B cell (primary cell): ENCODE results near the gene HIPK2. TPM values are rescaled to one million over a fixed set of nuclear protein-coding genes. Genes with fewer than 3 reads are reported as not detected.

Source experiments
- ATAC-seq: fragments of 200-7000 bp; cut with Tn5 transposase; one replicate; pipeline ENCODE4 v1.10.0; 2021; ENCODE audit warnings: low read depth, mild to moderate bottlenecking, moderate number of reproducible peaks, moderate library complexity
- CTCF ChIA-PET: fragments of 350-600 bp; sonication (Branson Sonifier 250); formaldehyde crosslinking; loops from one replicate; lab custom pipeline; 2021; ENCODE audit warnings: antibody characterized with exemption, inconsistent platforms; lab: Charles Lee
- POLR2A ChIA-PET: fragments of 350-600 bp; sonication (Branson Sonifier 250); formaldehyde crosslinking; loops from one replicate; lab custom pipeline; 2021; ENCODE audit warnings: antibody characterized with exemption; lab: Charles Lee
- DNase-seq: peaks from one replicate; pipeline ENCODE4 v3.0.0; 2013
- H2AFZ ChIP-seq: 2 replicates; pipeline ENCODE4 v1.6.1; 2012; ENCODE audit warnings: mild to moderate bottlenecking, low read depth, low read length; ENCODE audit not compliant: insufficient read depth, poor library complexity, severe bottlenecking
- H3K27ac ChIP-seq, 2 donors: 1 replicate in 1 of 2; 2 replicates in 1 of 2; pipeline ENCODE4 v1.5.1; 2012 to 2013; ENCODE audit warnings: low read length in 2 of 2, mild to moderate bottlenecking in 2 of 2, moderate library complexity in 1 of 2
- H3K27me3 ChIP-seq, 4 experiments: fragments of 200-600 bp in 1 of 4; sonication (generic) in 1 of 4; replicated peaks in 1 of 4; 1 replicate in 2 of 4; 2 replicates in 2 of 4; pipeline versions ENCODE4 v1.6.1 to v1.7.0; 2013 to 2016; ENCODE audit warnings: low read length in 3 of 4, mild to moderate bottlenecking in 2 of 4, mixed read lengths in 1 of 4, moderate library complexity in 1 of 4; ENCODE audit not compliant: insufficient read depth in 4 of 4, control insufficient read depth in 3 of 4; ENCODE audit errors: control extremely low read depth in 1 of 4
- H3K36me3 ChIP-seq, 2 experiments: replicated peaks in 1 of 2; 1 replicate in 1 of 2; 2 replicates in 1 of 2; pipeline versions ENCODE4 v1.6.1 to v1.7.1; 2013; ENCODE audit warnings: low read length in 1 of 2; ENCODE audit not compliant: insufficient read depth in 2 of 2, control insufficient read depth in 1 of 2; ENCODE audit errors: control extremely low read depth in 1 of 2, extremely low read depth in 1 of 2
- H3K4me1 ChIP-seq, 2 donors: fragments of 200-600 bp in 1 of 2; sonication (generic) in 1 of 2; 1 replicate in 1 of 2; 2 replicates in 1 of 2; pipeline versions ENCODE4 v1.5.1 to v1.6.1; 2013 to 2017; ENCODE audit warnings: low read length in 2 of 2; ENCODE audit not compliant: control insufficient read depth in 2 of 2, insufficient read depth in 2 of 2
- H3K4me2 ChIP-seq: replicated peaks from 2 replicates; pipeline ENCODE3; 2012; ENCODE audit warnings: mild to moderate bottlenecking, low read depth, low read length; ENCODE audit not compliant: poor library complexity, severe bottlenecking
- H3K4me3 ChIP-seq, 5 experiments: fragments of 200-600 bp in 1 of 5; sonication (generic) in 1 of 5; 1 replicate in 3 of 5; 2 replicates in 2 of 5; pipeline versions ENCODE4 v1.5.1 to v1.7.0; 2011 to 2016; ENCODE audit warnings: low read length in 4 of 5, mild to moderate bottlenecking in 4 of 5, low read depth in 2 of 5, control low read depth in 1 of 5, moderate library complexity in 1 of 5; ENCODE audit not compliant: insufficient read depth in 1 of 5; ENCODE audit errors: control extremely low read depth in 1 of 5, extremely low read depth in 1 of 5
- H3K79me2 ChIP-seq: fragments of 200-600 bp; sonication (generic); one replicate; pipeline ENCODE4 v1.6.0; 2016; ENCODE audit warnings: low read length; ENCODE audit not compliant: control insufficient read depth, insufficient read depth
- H3K9ac ChIP-seq: fragments of 200-600 bp; sonication (generic); 2 replicates; pipeline ENCODE4 v1.6.1; 2017; ENCODE audit warnings: mild to moderate bottlenecking, low read length, moderate library complexity
- H3K9me3 ChIP-seq, 3 donors: one replicate each; pipeline versions ENCODE4 v1.6.1 to v1.7.1; 2013; ENCODE audit warnings: low read length in 2 of 3; ENCODE audit not compliant: control insufficient read depth in 2 of 3, insufficient read depth in 1 of 3; ENCODE audit errors: control extremely low read depth in 1 of 3
- H4K20me1 ChIP-seq: 2 replicates; pipeline ENCODE4 v1.6.0; 2012; ENCODE audit warnings: mild to moderate bottlenecking, low read length; ENCODE audit not compliant: insufficient read depth, control insufficient read depth, poor library complexity, severe bottlenecking
- H3K27ac Mint-ChIP-seq: one replicate; pipeline ENCODE4 v1.8.0; 2021; ENCODE audit warnings: mixed read lengths
- H3K27me3 Mint-ChIP-seq: one replicate; pipeline ENCODE4 v1.8.0; 2021; ENCODE audit warnings: mixed read lengths
- H3K4me1 Mint-ChIP-seq: one replicate; pipeline ENCODE4 v1.8.0; 2021; ENCODE audit warnings: mixed read lengths
- H3K4me3 Mint-ChIP-seq: one replicate; pipeline ENCODE4 v1.8.0; 2021; ENCODE audit warnings: mixed read lengths
- H3K9me3 Mint-ChIP-seq: one replicate; pipeline ENCODE4 v1.8.0; 2022; ENCODE audit warnings: mixed read lengths; ENCODE audit not compliant: insufficient read depth
- EZH2 ChIP-seq: IDR thresholded peaks from 2 replicates; pipeline ENCODE4 v1.6.1; 2012; ENCODE audit warnings: borderline replicate concordance, low read depth, mild to moderate bottlenecking, moderate library complexity, low read length; ENCODE audit not compliant: insufficient read depth, poor library complexity, severe bottlenecking
- WGBS: methylation state at CpG from one replicate; pipeline ENCODE4 v1.1.5; 2013; ENCODE audit warnings: missing lambda C conversion rate; ENCODE audit not compliant: insufficient coverage; 5-methylcytosine and 5-hydroxymethylcytosine counted together
- intact Hi-C: fragments of 100-400 bp; cut with micrococcal nuclease; formaldehyde crosslinking; loops from one replicate; pipeline ENCODE4 v1.10.0; 2022
- polyA plus RNA-seq: library from polyadenylated mRNA; depleted of rRNA; stranded (reverse); fragments of >200 nt; gene quantifications from 2 replicates; pipeline ENCODE4 v1.2.3, GENCODE V29; 2012
- total RNA-seq, 2 donors: library from RNA; stranded (reverse); fragments of 120-200 nt in 1 of 2; gene quantifications; 1 replicate in 1 of 2; 2 replicates in 1 of 2; pipeline versions ENCODE4 v1.2.3 to v1.2.4, GENCODE V29; 2013 to 2022
- TF ChIP-seq, protein P1 (sequence below): fragments of 200-600 bp; IDR thresholded peaks from one replicate; pipeline ENCODE4 v1.8.0; 2022; ENCODE audit warnings: antibody characterized with exemption, mild to moderate bottlenecking

HIPK2 gene
- total and polyA plus RNA-seq, 2 donors (not counting 1 experiment from before 2014, with no cell fraction given) = 6.8 to 58.2 TPM

DNA sequence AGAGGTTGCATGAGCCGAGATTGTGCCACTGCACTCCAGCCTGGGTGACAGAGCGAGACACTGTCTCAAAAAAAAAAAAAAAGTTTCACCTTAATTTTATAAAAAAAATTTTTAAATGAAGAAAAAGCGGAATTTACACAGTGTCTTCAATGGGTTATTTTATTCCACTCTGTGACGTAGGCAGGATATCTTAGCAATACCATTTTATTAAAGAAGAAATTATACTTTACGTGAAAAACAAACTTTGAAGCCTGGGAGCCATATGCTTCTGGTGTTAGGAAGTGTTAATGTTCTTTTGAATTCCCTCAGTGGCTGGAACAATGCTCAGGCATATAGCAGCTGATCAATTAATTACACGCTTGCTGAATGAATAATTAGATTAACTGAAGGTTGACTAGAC, 176.6 kb downstream of the HIPK2 start:
- no peaks in the 10 kb centered on the region for H3K4me1 Mint-ChIP-seq
- CTCF ChIA-PET = interaction anchor here (0.7 to 2.6 kb wide), 7 partner anchors 9 to 401 kb away, joined by 3 to 19 read pairs (median 8); no protein-coding TSS in a partner anchor
- no peaks in the 10 kb centered on the region for H3K27me3 ChIP-seq
- H3K27ac ChIP-seq = no peak overlapping the region
- POLR2A ChIA-PET = interaction anchor here (0.7 kb wide), 1 partner anchor 62 kb away, joined by 3 read pairs; no protein-coding TSS in a partner anchor
- WGBS = no CpG with 5 or more reads among the region's 6 CpGs
- no peaks in the 10 kb centered on the region for H4K20me1 ChIP-seq
- intact Hi-C loops = loop anchor here (10.0 kb wide), 1 partner anchor 704 kb away; no protein-coding TSS in a partner anchor
- H3K4me3 Mint-ChIP-seq = no peak overlapping the region
- no peaks in the 10 kb centered on the region for H3K9me3 Mint-ChIP-seq
- peaks cover 9 to 39% of the 10 kb centered on the region in 2 experiments for H3K36me3 ChIP-seq
- no peaks in the 10 kb centered on the region for H3K9me3 ChIP-seq
- H3K27ac Mint-ChIP-seq = no peak overlapping the region
- DNase-seq (no peak), ATAC-seq (no peak)
- no peak for TF ChIP-seq EZH2
- TF ChIP-seq, protein P1, sequence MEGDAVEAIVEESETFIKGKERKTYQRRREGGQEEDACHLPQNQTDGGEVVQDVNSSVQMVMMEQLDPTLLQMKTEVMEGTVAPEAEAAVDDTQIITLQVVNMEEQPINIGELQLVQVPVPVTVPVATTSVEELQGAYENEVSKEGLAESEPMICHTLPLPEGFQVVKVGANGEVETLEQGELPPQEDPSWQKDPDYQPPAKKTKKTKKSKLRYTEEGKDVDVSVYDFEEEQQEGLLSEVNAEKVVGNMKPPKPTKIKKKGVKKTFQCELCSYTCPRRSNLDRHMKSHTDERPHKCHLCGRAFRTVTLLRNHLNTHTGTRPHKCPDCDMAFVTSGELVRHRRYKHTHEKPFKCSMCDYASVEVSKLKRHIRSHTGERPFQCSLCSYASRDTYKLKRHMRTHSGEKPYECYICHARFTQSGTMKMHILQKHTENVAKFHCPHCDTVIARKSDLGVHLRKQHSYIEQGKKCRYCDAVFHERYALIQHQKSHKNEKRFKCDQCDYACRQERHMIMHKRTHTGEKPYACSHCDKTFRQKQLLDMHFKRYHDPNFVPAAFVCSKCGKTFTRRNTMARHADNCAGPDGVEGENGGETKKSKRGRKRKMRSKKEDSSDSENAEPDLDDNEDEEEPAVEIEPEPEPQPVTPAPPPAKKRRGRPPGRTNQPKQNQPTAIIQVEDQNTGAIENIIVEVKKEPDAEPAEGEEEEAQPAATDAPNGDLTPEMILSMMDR = no peak
- no peak overlapping the region for H3K4me3 ChIP-seq
- no peak overlapping the region for H3K9ac ChIP-seq
- H3K79me2 ChIP-seq = no peaks in the 10 kb centered on the region
- no peaks in the 10 kb centered on the region for H3K27me3 Mint-ChIP-seq
- no peak overlapping the region for H2AFZ ChIP-seq
- H3K4me1 ChIP-seq = no peaks in the 10 kb centered on the region
- no peak overlapping the region for H3K4me2 ChIP-seq

DNA sequence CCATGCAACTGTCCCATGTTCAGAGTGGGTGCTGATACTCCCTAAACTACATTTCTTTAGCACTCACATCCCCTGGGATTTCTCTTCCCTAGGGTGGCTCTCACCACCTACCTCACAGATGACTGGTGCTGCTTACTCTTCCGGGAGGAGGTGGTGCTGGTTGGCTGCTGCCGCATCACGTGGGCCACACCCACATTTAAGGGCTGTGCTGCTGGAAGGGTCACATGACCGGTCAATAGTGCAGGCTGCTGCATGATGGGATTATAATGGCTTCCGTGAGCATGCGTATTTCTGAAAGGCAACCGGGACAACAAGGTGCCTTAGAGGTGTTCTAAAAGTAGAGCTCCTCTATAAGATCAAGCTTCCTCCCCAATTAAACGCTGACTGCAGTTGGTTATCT, 177.5 kb downstream of the HIPK2 start:
- Histone ChIP-seq H3K79me2 (no peaks in the 10 kb centered on the region), H3K36me3 (peaks cover 7 to 44% of the 10 kb centered on the region in 2 experiments)
- CTCF ChIA-PET = interaction anchor here (0.9 kb wide), 1 partner anchor 18 kb away, joined by 3 read pairs; no protein-coding TSS in a partner anchor

More for the DNA sequence above, 177.5 kb downstream of the HIPK2 start:
- H3K4me3 ChIP-seq = no peak overlapping the region
- no peak overlapping the region for H3K27ac Mint-ChIP-seq
- no peaks in the 10 kb centered on the region for H3K27me3 Mint-ChIP-seq
- H4K20me1 ChIP-seq = no peaks in the 10 kb centered on the region
- intact Hi-C loops = loop anchor here (10.0 kb wide), 1 partner anchor 704 kb away; no protein-coding TSS in a partner anchor
- H3K4me1 ChIP-seq = no peaks in the 10 kb centered on the region
- no peak overlapping the region for H3K4me2 ChIP-seq
- no peak for DNase-seq
- TF ChIP-seq, protein P1 = no peak
- no peak for TF ChIP-seq EZH2
- no peak for ATAC-seq
- POLR2A ChIA-PET = interaction anchor here (0.7 kb wide), 1 partner anchor 61 kb away, joined by 3 read pairs; no protein-coding TSS in a partner anchor
- 98% methylated on average over 8 of the region's 8 CpGs for whole genome bisulfite sequencing
- H3K9me3 ChIP-seq = no peaks in the 10 kb centered on the region
- H3K27me3 ChIP-seq = no peaks in the 10 kb centered on the region
- no peaks in the 10 kb centered on the region for H3K4me1 Mint-ChIP-seq
- H3K9ac ChIP-seq = no peak overlapping the region
- H3K4me3 Mint-ChIP-seq = no peak overlapping the region
- H3K27ac ChIP-seq = no peak overlapping the region
- H3K9me3 Mint-ChIP-seq = no peaks in the 10 kb centered on the region
- H2AFZ ChIP-seq = no peak overlapping the region
